ENCODE data around the gene STPG3. TPM values are rescaled to one million over a fixed set of nuclear protein-coding genes. Genes with fewer than 3 reads are reported as not detected.

The STPG3 gene
- total and polyA plus RNA-seq, 2 of the 13 experiments (the other 11 are each of a cell fraction or from before 2014, with no cell fraction given): not detected

DNA sequence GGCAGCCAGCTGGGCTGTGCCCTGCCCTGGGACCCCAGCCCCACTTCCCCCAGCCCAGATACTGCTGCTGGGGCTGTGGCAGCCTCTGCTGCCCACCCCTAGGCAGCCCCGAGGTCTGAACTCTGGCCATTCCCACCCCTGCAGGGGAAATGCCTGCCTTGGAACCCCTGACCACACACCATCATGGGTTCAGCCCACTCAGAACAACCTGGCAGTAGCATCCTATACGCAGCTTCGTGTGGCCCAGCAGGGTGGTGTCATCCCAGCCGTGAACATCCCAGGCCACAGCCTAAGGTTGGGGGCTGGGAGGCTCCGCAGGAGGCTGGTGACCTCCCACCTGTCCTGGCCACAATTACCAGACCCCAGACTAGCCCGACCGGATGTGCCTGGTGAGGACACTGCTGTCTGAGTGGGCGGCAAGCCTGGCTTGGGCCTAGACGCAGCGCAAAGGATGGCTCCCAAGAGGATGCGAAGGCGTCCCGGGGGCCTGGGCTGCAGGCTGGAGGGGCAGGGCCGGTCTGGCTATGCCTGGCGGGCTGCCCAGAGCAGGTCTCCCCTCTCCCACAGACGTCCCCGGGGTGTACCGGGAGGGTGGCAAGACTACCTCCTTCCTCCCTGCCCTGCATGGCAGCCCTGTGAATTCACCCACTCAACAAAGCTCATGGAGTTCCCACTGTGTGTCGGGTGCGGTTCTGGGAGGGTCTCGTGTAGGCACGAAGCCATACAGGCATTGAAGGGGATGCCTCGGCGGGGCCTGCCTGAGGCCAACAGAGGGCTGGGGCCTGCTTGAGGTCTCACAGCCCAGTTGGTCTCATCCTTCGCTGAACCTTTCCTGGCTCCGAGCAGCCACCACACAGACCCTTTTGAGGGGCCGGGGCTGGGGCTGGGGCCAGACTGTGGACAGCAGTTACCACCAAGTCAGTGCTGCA, 21.9 kb upstream of the STPG3 start (continued):
- TF ChIP-seq, protein P1, sequence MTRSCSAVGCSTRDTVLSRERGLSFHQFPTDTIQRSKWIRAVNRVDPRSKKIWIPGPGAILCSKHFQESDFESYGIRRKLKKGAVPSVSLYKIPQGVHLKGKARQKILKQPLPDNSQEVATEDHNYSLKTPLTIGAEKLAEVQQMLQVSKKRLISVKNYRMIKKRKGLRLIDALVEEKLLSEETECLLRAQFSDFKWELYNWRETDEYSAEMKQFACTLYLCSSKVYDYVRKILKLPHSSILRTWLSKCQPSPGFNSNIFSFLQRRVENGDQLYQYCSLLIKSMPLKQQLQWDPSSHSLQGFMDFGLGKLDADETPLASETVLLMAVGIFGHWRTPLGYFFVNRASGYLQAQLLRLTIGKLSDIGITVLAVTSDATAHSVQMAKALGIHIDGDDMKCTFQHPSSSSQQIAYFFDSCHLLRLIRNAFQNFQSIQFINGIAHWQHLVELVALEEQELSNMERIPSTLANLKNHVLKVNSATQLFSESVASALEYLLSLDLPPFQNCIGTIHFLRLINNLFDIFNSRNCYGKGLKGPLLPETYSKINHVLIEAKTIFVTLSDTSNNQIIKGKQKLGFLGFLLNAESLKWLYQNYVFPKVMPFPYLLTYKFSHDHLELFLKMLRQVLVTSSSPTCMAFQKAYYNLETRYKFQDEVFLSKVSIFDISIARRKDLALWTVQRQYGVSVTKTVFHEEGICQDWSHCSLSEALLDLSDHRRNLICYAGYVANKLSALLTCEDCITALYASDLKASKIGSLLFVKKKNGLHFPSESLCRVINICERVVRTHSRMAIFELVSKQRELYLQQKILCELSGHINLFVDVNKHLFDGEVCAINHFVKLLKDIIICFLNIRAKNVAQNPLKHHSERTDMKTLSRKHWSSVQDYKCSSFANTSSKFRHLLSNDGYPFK (CRISPR knock-in tag; IDR thresholded peaks at IDR 0.05; ENCODE audit: borderline replicate concordance): no peak
- TF ChIP-seq ZNF563 (CRISPR knock-in tag; IDR thresholded peaks at IDR 0.05): no peak
- TF ChIP-seq RARG (CRISPR knock-in tag; IDR thresholded peaks at IDR 0.05; ENCODE audit: low read depth): no peak
- TF ChIP-seq CBFB (CRISPR knock-in tag; IDR thresholded peaks at IDR 0.05): no peak
- TF ChIP-seq, protein P2, sequence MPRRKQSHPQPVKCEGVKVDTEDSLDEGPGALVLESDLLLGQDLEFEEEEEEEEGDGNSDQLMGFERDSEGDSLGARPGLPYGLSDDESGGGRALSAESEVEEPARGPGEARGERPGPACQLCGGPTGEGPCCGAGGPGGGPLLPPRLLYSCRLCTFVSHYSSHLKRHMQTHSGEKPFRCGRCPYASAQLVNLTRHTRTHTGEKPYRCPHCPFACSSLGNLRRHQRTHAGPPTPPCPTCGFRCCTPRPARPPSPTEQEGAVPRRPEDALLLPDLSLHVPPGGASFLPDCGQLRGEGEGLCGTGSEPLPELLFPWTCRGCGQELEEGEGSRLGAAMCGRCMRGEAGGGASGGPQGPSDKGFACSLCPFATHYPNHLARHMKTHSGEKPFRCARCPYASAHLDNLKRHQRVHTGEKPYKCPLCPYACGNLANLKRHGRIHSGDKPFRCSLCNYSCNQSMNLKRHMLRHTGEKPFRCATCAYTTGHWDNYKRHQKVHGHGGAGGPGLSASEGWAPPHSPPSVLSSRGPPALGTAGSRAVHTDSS (CRISPR knock-in tag; conservative IDR thresholded peaks at IDR 0.05): no peak
- TF ChIP-seq POLR2A (IDR thresholded peaks at IDR 0.05; ENCODE audit: insufficient read depth in 1 of 2, low read depth in 2 of 2, low read length in 2 of 2): no peak
- TF ChIP-seq, protein P3, sequence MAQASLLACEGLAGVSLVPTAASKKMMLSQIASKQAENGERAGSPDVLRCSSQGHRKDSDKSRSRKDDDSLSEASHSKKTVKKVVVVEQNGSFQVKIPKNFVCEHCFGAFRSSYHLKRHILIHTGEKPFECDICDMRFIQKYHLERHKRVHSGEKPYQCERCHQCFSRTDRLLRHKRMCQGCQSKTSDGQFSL (CRISPR knock-in tag; IDR thresholded peaks at IDR 0.05): no peak
- TF ChIP-seq, protein P4, sequence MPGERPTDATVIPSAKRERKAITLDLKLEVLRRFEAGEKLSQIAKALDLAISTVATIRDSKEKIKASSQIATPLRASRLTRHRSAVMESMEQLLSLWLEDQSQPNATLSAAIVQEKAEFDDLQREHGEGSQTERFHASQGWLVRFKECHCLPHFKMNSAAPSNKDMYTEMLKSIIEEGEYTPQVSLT (CRISPR knock-in tag; IDR thresholded peaks at IDR 0.05; ENCODE audit: borderline replicate concordance, low read depth): no peak
- peak; percentile 50; the same call in 1 of the 2 replicates for TF ChIP-seq ZNF446 (CRISPR knock-in tag; IDR thresholded peaks at IDR 0.05)
- no peak for TF ChIP-seq ZNF747 (CRISPR knock-in tag; IDR thresholded peaks at IDR 0.05; ENCODE audit: borderline replicate concordance)
- peak; percentile 70; the same call in 1 of the 2 replicates for TF ChIP-seq ZFY (CRISPR knock-in tag; IDR thresholded peaks at IDR 0.05)
- TF ChIP-seq SIN3A (IDR thresholded peaks at IDR 0.05; ENCODE audit: borderline replicate concordance, low read depth, low read length): peak; percentile 36; the same call in 1 of the 2 replicates
- TF ChIP-seq ZNF75D (CRISPR knock-in tag; IDR thresholded peaks at IDR 0.05; ENCODE audit: borderline replicate concordance): no peak
- no peak for TF ChIP-seq ZNF674 (CRISPR knock-in tag; IDR thresholded peaks at IDR 0.05; ENCODE audit: low read depth)
- 0 out of 2 replicates have a peak, but pooled peaks have one; percentile 34 for TF ChIP-seq EED (CRISPR knock-in tag; IDR thresholded peaks at IDR 0.05)
- TF ChIP-seq ZNF546 (CRISPR knock-in tag; conservative IDR thresholded peaks at IDR 0.05): peak; percentile 60; the same call in 1 of the 2 replicates
- TF ChIP-seq HIVEP1 (CRISPR knock-in tag; IDR thresholded peaks at IDR 0.05): peak; percentile 52; the same call in 1 of the 2 replicates
- no peak for TF ChIP-seq SIN3B (IDR thresholded peaks at IDR 0.05; ENCODE audit: low read length)
- TF ChIP-seq, protein P5, sequence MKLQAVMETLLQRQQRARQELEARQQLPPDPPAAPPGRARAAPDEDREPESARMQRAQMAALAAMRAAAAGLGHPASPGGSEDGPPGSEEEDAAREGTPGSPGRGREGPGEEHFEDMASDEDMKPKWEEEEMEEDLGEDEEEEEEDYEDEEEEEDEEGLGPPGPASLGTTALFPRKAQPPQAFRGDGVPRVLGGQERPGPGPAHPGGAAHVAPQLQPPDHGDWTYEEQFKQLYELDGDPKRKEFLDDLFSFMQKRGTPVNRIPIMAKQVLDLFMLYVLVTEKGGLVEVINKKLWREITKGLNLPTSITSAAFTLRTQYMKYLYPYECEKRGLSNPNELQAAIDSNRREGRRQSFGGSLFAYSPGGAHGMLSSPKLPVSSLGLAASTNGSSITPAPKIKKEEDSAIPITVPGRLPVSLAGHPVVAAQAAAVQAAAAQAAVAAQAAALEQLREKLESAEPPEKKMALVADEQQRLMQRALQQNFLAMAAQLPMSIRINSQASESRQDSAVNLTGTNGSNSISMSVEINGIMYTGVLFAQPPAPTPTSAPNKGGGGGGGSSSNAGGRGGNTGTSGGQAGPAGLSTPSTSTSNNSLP (IDR thresholded peaks at IDR 0.05; ENCODE audit: low read depth, low read length): no peak
- TF ChIP-seq ZNF749 (CRISPR knock-in tag; IDR thresholded peaks at IDR 0.05; ENCODE audit: borderline replicate concordance): 0 out of 2 replicates have a peak, but pooled peaks have one; percentile 36
- no peak; the same call in 1 of the 2 replicates for TF ChIP-seq ZNF333 (CRISPR knock-in tag; IDR thresholded peaks at IDR 0.05; ENCODE audit: borderline replicate concordance)
- no peak for TF ChIP-seq TCF12 (IDR thresholded peaks at IDR 0.05)
- TF ChIP-seq TCF12 (CRISPR knock-in tag; IDR thresholded peaks at IDR 0.05): 0 out of 2 replicates have a peak, but pooled peaks have one; percentile 12

Data from HepG2 (cell line).